Fibroblast of lung (primary cell): ENCODE data around the gene VRK1.

Experiments used
- EZH2 ChIP-seq: IDR thresholded peaks from 2 replicates; pipeline ENCODE4 v1.5.1; 2012; ENCODE audit warnings: low read length, control low read depth, mild to moderate bottlenecking; ENCODE audit errors: missing control alignments
- TF ChIP-seq, protein P1 (sequence below), 2 donors: IDR thresholded peaks in 1 of 2; conservative IDR thresholded peaks in 1 of 2; 1 replicate in 1 of 2; 2 replicates in 1 of 2; pipeline ENCODE4 v1.5.1; 2011 to 2012; ENCODE audit warnings: low read length in 2 of 2, control low read depth in 1 of 2, inconsistent platforms in 1 of 2, low read depth in 1 of 2, mild to moderate bottlenecking in 1 of 2

DNA sequence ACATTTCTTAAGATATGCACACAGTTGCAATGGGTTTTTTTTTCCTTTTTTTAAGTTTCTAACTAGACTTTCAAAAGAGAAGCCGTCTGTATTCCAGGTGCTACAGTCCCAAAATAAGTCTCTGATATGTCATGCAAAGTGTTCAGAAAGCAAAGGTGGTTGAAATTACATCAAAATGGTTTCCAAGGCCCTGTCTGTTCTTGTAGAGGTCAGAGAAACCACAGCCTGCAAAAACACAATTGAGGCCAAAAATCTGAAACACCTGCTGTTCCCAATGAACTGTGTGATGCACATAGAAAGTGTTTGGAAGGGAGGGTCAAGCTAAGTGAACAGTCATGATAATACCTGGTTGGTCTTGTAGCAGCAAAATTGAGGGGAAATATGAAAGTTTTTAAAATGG is 91.0 kb downstream of the VRK1 start:
- TF ChIP-seq, protein P1, sequence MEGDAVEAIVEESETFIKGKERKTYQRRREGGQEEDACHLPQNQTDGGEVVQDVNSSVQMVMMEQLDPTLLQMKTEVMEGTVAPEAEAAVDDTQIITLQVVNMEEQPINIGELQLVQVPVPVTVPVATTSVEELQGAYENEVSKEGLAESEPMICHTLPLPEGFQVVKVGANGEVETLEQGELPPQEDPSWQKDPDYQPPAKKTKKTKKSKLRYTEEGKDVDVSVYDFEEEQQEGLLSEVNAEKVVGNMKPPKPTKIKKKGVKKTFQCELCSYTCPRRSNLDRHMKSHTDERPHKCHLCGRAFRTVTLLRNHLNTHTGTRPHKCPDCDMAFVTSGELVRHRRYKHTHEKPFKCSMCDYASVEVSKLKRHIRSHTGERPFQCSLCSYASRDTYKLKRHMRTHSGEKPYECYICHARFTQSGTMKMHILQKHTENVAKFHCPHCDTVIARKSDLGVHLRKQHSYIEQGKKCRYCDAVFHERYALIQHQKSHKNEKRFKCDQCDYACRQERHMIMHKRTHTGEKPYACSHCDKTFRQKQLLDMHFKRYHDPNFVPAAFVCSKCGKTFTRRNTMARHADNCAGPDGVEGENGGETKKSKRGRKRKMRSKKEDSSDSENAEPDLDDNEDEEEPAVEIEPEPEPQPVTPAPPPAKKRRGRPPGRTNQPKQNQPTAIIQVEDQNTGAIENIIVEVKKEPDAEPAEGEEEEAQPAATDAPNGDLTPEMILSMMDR (conservative IDR thresholded peaks at IDR 0.05 in 1 of 2, IDR thresholded peaks at IDR 0.05 in 1 of 2; ENCODE audit: low read depth in 1 of 2, low read length in 2 of 2), result no peak
- no peak for TF ChIP-seq EZH2
